ENCODE measurements around the gene SLC43A3.
"Not testable (repeated sequence)": the region's sequence is repeated elsewhere in the genome, so short reads cannot be mapped to it uniquely, and the experiment has no call there.

SLC43A3 gene

DNA sequence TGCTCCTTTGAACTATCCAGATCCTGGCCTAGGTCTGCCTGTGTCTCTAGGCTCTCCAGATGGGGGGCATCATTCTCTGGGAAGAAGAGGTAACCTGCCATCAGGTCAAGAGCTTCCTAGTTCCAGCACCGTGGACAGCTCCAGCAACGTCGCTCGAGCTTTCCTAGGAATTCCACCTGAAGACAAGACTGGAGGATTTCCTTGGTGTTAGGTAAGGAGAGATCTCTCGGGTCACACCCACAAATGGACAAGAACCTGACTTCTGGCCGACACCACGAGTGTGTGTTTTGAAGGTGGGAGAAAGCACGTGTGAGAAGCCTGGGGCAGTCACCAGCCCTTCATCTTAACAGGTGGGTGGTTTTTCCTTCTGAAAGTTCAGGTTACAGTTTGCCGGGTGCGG is 47.2 kb downstream of the SLC43A3 start:
- DNase-seq (ENCODE audit: low read depth): no peak

DNA sequence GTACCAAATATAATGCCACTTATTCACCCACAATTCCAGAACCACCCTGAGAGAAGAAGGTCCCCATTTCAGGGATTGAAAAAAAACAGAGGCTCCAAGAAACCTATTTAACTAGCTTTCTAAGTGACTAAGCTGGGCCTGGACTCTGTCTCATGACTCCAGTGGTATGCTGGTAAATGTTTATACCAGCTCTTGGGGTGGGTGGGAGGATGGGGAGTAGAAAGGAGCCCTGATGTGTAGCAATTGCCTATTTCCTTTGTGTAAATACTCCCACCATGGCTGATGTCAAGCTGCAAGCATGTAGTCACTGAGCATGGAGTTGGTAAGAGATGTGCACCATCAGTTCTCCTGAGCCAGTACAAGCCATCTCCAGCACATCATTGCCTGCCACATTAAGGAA is 48.7 kb downstream of the SLC43A3 start:
- DNase-seq (ENCODE audit: low read depth): no peak

GRCh38 chr11:57377107-57377506 is 49.8 kb downstream of the SLC43A3 start:
- DNase-seq (ENCODE audit: low read depth): no peak

- no peak for DNase-seq (ENCODE audit: low read depth)
These were observed 50.5 kb downstream of the SLC43A3 start for GRCh38 chr11:57376095-57377090.

GRCh38 chr11:57375490-57375889 is 51.4 kb downstream of the SLC43A3 start:
- DNase-seq (ENCODE audit: low read depth): no peak

DNA sequence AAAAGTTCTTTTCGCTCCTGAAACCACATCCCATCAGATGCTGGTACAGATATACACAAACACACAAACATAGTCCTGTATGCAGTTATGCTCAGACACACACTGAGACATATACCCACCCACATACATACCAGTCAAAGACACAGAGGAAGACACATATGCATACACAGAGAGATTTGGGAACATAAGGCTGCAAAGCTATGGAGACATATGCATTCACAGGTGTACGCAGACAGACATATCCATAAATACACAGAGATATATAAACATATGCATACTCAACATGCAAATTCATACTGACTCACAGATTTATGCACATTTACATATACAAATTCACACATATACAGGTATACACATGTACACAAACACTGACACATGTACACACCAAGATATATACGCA is 52.0 kb downstream of the SLC43A3 start:
- no peak for DNase-seq (ENCODE audit: low read depth)

GRCh38 chr11:57373146-57373545 is 53.8 kb downstream of the SLC43A3 start:
- no peak for DNase-seq (ENCODE audit: low read depth)

GRCh38 chr11:57370941-57371340 is 56.0 kb downstream of the SLC43A3 start:
- no peak for DNase-seq (ENCODE audit: low read depth)

- DNase-seq (ENCODE audit: low read depth): no peak
These were observed 56.7 kb downstream of the SLC43A3 start for GRCh38 chr11:57370251-57370650.

- DNase-seq (ENCODE audit: low read depth): no peak
These were observed 58.1 kb downstream of the SLC43A3 start for GRCh38 chr11:57368845-57369232.

GRCh38 chr11:57368106-57368844 is 58.6 kb downstream of the SLC43A3 start:
- DNase-seq (ENCODE audit: low read depth): no peak

GRCh38 chr11:57364851-57365660 is 61.9 kb downstream of the SLC43A3 start:
- DNase-seq (ENCODE audit: low read depth): no peak

DNA sequence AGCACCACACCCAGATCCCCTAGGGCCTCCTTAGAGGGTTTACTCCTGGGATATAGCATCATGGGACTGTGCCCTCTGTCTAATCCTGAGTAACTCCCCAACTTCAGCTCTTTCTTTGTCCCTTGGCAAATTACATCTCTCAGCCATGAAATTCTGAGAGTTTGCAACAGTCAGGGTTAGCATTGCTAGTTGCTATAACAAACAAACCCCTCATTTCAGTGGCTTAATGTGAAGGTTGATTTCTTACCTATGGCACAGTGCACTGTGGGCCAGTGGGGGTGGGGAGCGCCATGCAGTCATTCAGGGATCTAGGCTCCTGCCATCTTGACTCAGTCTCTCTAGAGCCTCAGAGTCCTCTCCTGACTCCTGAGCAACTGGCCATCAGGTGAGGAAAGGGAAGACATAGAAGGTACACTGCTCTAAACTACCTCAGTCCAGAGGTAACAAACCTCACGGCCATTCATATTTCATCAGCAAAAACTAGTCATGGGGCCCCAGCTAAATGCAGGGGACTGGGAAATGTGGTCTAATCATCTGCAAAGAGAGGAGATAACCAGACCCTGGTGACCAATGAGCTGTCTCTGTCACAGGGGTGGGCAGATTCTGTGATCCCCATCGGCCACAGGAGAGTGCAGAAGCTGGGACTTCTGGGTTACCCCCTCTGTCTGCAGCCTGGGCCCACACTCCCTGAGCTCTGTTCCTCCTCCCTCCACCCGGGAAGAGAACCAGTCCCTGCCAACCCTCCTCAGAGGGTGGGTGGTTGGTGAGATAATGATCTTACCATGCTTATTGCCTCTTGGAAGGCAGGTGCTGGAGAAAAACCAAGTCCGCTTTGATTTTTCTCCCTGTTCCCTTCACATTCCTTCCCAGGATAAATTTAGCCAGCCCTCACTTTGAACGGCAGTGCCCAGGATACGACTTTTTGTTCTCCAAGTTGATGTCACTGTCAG is 63.5 kb downstream of the SLC43A3 start:
- DNase-seq (ENCODE audit: low read depth): no peak

GRCh38 chr11:57361926-57362325 is 65.0 kb downstream of the SLC43A3 start:
- no peak for DNase-seq (ENCODE audit: low read depth)

DNA sequence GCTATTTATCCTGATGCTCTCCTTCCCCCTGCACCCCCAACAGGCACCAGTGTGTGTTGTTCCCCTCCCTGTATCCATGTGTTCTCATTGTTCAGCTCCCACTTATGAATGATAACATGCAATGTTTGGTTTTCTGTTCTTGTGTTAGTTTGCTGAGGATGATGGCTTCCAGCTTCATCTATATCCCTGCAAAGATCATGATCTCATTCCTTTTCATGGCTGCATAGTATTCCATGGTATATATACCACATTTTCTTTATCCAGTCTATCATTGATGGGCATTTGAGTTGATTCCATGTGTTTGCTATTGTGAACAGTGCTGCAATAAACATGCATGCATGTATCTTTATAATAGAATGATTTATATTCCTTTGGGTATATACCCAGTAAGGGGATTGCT is 65.5 kb downstream of the SLC43A3 start:
- DNase-seq (ENCODE audit: low read depth): not testable (repeated sequence)

DNA sequence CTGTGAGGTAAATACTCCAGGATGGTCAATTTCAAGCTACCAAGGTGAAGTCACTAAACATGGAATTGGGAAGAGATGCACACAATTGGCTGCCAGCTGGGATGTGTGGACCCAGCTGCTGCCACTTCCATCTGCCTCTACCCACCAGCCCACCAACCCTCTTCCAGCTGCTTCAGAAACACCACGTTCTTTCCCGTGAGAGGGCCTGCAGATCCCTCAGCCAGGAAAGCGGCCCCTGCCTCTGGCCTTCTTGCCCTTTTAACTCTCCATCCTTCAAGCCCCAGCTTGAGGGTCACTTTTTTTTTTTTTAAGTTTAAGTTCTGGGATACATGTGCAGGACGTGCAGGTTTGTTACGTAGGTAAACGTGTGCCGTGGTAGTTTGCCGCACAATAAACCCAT is 65.9 kb downstream of the SLC43A3 start:
- no peak for DNase-seq (ENCODE audit: low read depth)

- no peak for DNase-seq (ENCODE audit: low read depth)
These were observed 66.8 kb downstream of the SLC43A3 start for GRCh38 chr11:57359896-57360690.

DNA sequence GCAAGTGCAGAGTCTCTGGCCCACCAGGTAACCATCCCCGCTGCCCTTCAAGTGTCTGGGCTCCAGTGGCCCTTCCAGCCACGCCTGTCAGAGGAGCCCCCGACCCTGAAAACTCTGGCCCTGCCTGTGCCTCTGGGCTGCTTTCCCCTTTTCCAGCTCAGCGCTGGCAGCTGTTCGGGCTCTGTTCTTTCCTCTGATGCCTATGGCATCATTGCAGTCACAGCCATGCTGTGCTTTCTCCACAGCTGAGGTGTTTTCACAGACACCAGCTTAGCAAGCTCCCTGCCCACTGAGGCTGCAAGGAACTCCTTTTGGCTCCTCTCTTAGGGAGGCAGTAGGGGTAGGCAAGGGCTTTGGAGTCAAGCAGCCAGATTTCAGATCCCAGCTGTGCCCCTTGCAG is 67.5 kb downstream of the SLC43A3 start:
- no peak for DNase-seq (ENCODE audit: low read depth)

GRCh38 chr11:57358991-57359390 is 67.9 kb downstream of the SLC43A3 start:
- DNase-seq (ENCODE audit: low read depth): no peak

DNA sequence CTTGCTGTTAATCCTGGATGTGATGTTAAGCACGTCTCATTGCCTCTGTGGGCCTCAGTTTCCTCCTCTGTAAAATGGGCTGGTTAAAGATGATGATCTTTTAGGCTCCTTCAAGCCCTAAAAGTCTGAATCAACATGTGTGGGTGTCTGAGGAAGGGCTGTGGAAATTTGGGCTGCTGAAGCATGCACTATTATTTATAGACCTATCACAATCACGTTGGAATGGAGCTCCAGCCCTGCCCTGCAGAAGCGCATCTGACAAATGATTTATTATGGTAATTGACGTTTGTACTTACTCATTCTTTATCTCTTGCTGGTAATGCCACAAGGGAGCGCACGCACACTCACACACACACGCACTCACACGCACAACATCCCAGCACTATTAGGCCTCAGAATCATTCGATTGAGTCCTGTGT is 68.4 kb downstream of the SLC43A3 start:
- DNase-seq (ENCODE audit: low read depth): no peak

All from CMK (cell line).